Measurements from ENCODE around the gene STMN3. TPM values are rescaled to one million over a fixed set of nuclear protein-coding genes. Genes with fewer than 3 reads are reported as not detected.

The STMN3 gene
- total RNA-seq, 1 donor from 2014 or later = 6.1 TPM

DNA sequence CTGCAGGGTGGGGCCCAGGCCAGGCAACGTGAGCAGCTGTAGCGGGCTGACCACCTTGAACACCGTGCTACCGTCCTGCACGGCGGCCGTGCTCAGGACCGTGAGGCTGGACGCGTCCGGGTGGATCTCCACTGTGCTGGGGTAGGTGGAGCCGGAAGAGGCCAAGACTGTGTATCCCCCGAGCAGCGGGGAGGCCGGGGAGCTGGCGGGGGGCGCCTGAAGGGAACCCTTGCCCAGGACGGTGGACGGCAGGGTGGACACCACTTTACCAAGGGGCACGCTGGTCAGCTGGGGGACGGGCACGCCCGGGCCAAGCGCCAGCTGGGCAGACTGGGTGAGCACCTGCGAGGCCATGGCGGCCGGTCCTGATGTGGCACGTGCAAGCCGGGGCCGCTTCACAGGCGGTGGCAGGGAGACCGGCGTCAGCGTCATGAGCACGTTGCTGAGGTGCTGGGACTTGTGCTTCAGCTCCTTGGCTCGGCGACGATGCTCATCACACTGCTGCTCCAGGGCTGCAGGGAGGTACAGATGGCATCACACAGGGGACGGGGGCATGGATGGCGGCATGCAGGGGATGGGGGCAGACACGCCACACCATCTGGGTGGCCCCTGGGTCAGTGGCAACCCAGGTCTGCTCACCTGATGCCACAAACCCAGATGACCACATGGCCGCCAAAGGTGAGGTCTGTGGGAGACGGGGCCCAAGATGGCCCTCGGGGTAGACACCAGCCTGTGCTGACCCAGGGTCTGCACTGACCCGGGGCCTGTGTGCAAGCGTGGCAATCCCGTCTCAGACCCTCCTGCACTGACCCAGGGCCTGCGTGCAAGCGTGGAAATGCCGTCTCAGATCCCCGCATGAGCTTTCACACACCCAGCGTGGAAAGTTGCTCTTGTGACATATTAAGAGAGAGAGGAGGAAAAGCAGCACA, 62.7 kb downstream of the STMN3 start:
- no peaks in the 10 kb centered on the region for H3K9me3 Mint-ChIP-seq
- no peaks in the 10 kb centered on the region for H3K27me3 Mint-ChIP-seq
- ChIA-PET POLR2A (no interaction called here), CTCF (no interaction called here)
- H3K4me3 Mint-ChIP-seq = no peak overlapping the region
- peaks cover 2% of the 10 kb centered on the region for H3K4me1 Mint-ChIP-seq
- DNase-seq = no peak
- H3K36me3 Mint-ChIP-seq (ENCODE audit: low read depth) = peaks cover 58% of the 10 kb centered on the region
- TF ChIP-seq, protein P1, sequence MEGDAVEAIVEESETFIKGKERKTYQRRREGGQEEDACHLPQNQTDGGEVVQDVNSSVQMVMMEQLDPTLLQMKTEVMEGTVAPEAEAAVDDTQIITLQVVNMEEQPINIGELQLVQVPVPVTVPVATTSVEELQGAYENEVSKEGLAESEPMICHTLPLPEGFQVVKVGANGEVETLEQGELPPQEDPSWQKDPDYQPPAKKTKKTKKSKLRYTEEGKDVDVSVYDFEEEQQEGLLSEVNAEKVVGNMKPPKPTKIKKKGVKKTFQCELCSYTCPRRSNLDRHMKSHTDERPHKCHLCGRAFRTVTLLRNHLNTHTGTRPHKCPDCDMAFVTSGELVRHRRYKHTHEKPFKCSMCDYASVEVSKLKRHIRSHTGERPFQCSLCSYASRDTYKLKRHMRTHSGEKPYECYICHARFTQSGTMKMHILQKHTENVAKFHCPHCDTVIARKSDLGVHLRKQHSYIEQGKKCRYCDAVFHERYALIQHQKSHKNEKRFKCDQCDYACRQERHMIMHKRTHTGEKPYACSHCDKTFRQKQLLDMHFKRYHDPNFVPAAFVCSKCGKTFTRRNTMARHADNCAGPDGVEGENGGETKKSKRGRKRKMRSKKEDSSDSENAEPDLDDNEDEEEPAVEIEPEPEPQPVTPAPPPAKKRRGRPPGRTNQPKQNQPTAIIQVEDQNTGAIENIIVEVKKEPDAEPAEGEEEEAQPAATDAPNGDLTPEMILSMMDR (IDR thresholded peaks at IDR 0.05) = no peak
- no peak overlapping the region for H3K27ac Mint-ChIP-seq
- ATAC-seq (ENCODE audit: low read depth) = no peak
- intact Hi-C loops (cut with micrococcal nuclease) = no loop called here

Other genes with a start within 250 kb of the STMN3 start
- not detected in 2 replicates for gene KCNQ2, start 180.8 kb downstream of the STMN3 start, total RNA-seq
- gene EEF1A2, start 154.3 kb downstream of the STMN3 start, total RNA-seq = 1.2 and 1.6 TPM in 2 replicates
- gene PPDPF, start 132.7 kb downstream of the STMN3 start, total RNA-seq = 170 and 172 TPM in 2 replicates
- gene PTK6, start 116.0 kb downstream of the STMN3 start, total RNA-seq = 0.49 and 0.69 TPM in 2 replicates
- 0.16 TPM in 1 of 2 replicates, not detected in the other for gene SRMS, start 105.7 kb downstream of the STMN3 start, total RNA-seq
- gene FNDC11, start 99.3 kb downstream of the STMN3 start, total RNA-seq = 0.78 and 1.3 TPM in 2 replicates
- 25.4 and 28.9 TPM in 2 replicates for gene HELZ2, start 79.2 kb downstream of the STMN3 start, total RNA-seq
- gene GMEB2, start 26.3 kb downstream of the STMN3 start, total RNA-seq = 16.9 and 17.4 TPM in 2 replicates
- 24.1 and 33.8 TPM in 2 replicates for gene RTEL1, start 4.9 kb upstream of the STMN3 start, total RNA-seq
- gene TNFRSF6B, start 43.2 kb upstream of the STMN3 start, total RNA-seq = not detected in 2 replicates
- 63.5 and 66.0 TPM in 2 replicates for gene ARFRP1, start 54.6 kb upstream of the STMN3 start, total RNA-seq
- 40.7 and 44.0 TPM in 2 replicates for gene ZGPAT, start 54.6 kb upstream of the STMN3 start, total RNA-seq
- gene LIME1, start 83.2 kb upstream of the STMN3 start, total RNA-seq = 10.2 and 10.8 TPM in 2 replicates
- 20.9 and 28.1 TPM in 2 replicates for gene SLC2A4RG, start 86.4 kb upstream of the STMN3 start, total RNA-seq
- gene ZBTB46, start 177.8 kb upstream of the STMN3 start, total RNA-seq = 0.46 and 0.49 TPM in 2 replicates
- gene ABHD16B, start 208.1 kb upstream of the STMN3 start, total RNA-seq = not detected in 2 replicates
- gene TPD52L2, start 211.8 kb upstream of the STMN3 start, total RNA-seq = 36.7 and 38.8 TPM in 2 replicates
- 27.5 and 28.6 TPM in 2 replicates for gene DNAJC5, start 241.7 kb upstream of the STMN3 start, total RNA-seq

All from activated B cell treated with CpG ODN at 0.5 μM for 24 hours (primary cell).